Measurements from ENCODE around the gene SLC25A18. TPM values are rescaled to one million over a fixed set of nuclear protein-coding genes. Genes with fewer than 3 reads are reported as not detected.
A peak's percentile ranks its signal among the peaks of the same experiment; 100 is the strongest.
"Not testable (repeated sequence)": the region's sequence is repeated elsewhere in the genome, so short reads cannot be mapped to it uniquely, and the experiment has no call there.

The SLC25A18 gene
- 0.15 and 0.35 TPM in 2 replicates for total RNA-seq (2022)
- Bru-seq, nascent RNA, result percentile 7 among the genes with signal in this experiment
- BruChase-seq, experiment 1, labeled RNA remaining after a 6-hour chase, result percentile 13 among the genes with signal in this experiment
- BruChase-seq, experiment 2, labeled RNA remaining after a 2-hour chase, result percentile 4 among the genes with signal in this experiment
- long read RNA-seq, partial matches to known transcripts, result 1 of 3 reads
- long read RNA-seq, other reads (novel, unspliced or antisense), result 2 of 3 reads

- intact Hi-C loops (cut with micrococcal nuclease), result no loop called here
- ChIA-PET POLR2A (interaction anchor here (0.6 to 1.2 kb wide), 3 partner anchors 8 to 465 kb away, joined by 3 to 4 read pairs (median 4); no protein-coding TSS in a partner anchor), CTCF (interaction anchor here (0.6 to 1.4 kb wide), 3 partner anchors 9 to 178 kb away, joined by 3 to 4 read pairs (median 3); no protein-coding TSS in a partner anchor)
- H3K9me3 Mint-ChIP-seq (ENCODE audit: unreplicated experiment), result no peaks in the 10 kb centered on the region
- H3K27ac Mint-ChIP-seq (ENCODE audit: low read depth, unreplicated experiment), result no peak within 1 kb of the TSS
- no peaks in the 10 kb centered on the region for H3K36me3 Mint-ChIP-seq (ENCODE audit: insufficient read depth, unreplicated experiment)
- H3K27me3 Mint-ChIP-seq (ENCODE audit: insufficient read depth, unreplicated experiment), result no peaks in the 10 kb centered on the region
- TF ChIP-seq CTCF (IDR thresholded peaks at IDR 0.05; ENCODE audit: unreplicated experiment), result no peak
- no TSS peak for BruUV-seq (replicated peaks)
- DNase-seq (ENCODE audit: unreplicated experiment), result no peak
- no peak within 1 kb of the TSS for H3K4me3 Mint-ChIP-seq (ENCODE audit: unreplicated experiment)
- peaks cover 11% of the 10 kb centered on the region for H3K4me1 Mint-ChIP-seq (ENCODE audit: insufficient read depth, unreplicated experiment)
Observed at GRCh38 chr22:17562906-17563870, at the start of gene SLC25A18. TSS of gene SLC25A18 (plus strand) at chr22:17563498. CDS start at chr22:17579945, 16,447 bp downstream.

GRCh38 chr22:17513612-17514011, 49.7 kb upstream of the SLC25A18 start:
- DNase-seq (ENCODE audit: unreplicated experiment), result no peak
- ChIA-PET CTCF (interaction anchor here (0.9 to 1.2 kb wide), 2 partner anchors 12 to 342 kb away, joined by 3 read pairs; no protein-coding TSS in a partner anchor), POLR2A (interaction anchor here (0.6 kb wide), 1 partner anchor 125 kb away, joined by 3 read pairs; no protein-coding TSS in a partner anchor)
- intact Hi-C loops (cut with micrococcal nuclease), result no loop called here
- Mint-ChIP-seq H3K9me3 (ENCODE audit: unreplicated experiment) (no peaks in the 10 kb centered on the region), H3K4me3 (ENCODE audit: unreplicated experiment) (no peak overlapping the region), H3K27me3 (ENCODE audit: insufficient read depth, unreplicated experiment) (peaks cover 58% of the 10 kb centered on the region), H3K27ac (ENCODE audit: low read depth, unreplicated experiment) (no peak overlapping the region), H3K36me3 (ENCODE audit: insufficient read depth, unreplicated experiment) (no peaks in the 10 kb centered on the region), H3K4me1 (ENCODE audit: insufficient read depth, unreplicated experiment) (peaks cover 5% of the 10 kb centered on the region)
- no TSS peak for BruUV-seq (replicated peaks)
- no peak for TF ChIP-seq CTCF (IDR thresholded peaks at IDR 0.05; ENCODE audit: unreplicated experiment)

GRCh38 chr22:17514084-17514483, 49.2 kb upstream of the SLC25A18 start:
- Mint-ChIP-seq H3K27ac (ENCODE audit: low read depth, unreplicated experiment) (no peak overlapping the region), H3K4me1 (ENCODE audit: insufficient read depth, unreplicated experiment) (peaks cover 5% of the 10 kb centered on the region), H3K27me3 (ENCODE audit: insufficient read depth, unreplicated experiment) (peaks cover 54% of the 10 kb centered on the region), H3K36me3 (ENCODE audit: insufficient read depth, unreplicated experiment) (no peaks in the 10 kb centered on the region), H3K9me3 (ENCODE audit: unreplicated experiment) (no peaks in the 10 kb centered on the region), H3K4me3 (ENCODE audit: unreplicated experiment) (no peak overlapping the region)
- TF ChIP-seq CTCF (IDR thresholded peaks at IDR 0.05; ENCODE audit: unreplicated experiment), result no peak
- CTCF ChIA-PET, result interaction anchor here (0.7 to 1.2 kb wide), 4 partner anchors 13 to 343 kb away, joined by 3 read pairs; no protein-coding TSS in a partner anchor
- intact Hi-C loops (cut with micrococcal nuclease), result no loop called here
- no TSS peak for BruUV-seq (replicated peaks)
- POLR2A ChIA-PET, result interaction anchor here (0.6 kb wide), 1 partner anchor 125 kb away, joined by 3 read pairs; no protein-coding TSS in a partner anchor
- no peak for DNase-seq (ENCODE audit: unreplicated experiment)

- no peak for TF ChIP-seq CTCF (IDR thresholded peaks at IDR 0.05; ENCODE audit: unreplicated experiment)
- peaks cover 5% of the 10 kb centered on the region for H3K4me1 Mint-ChIP-seq (ENCODE audit: insufficient read depth, unreplicated experiment)
- no peak overlapping the region for H3K4me3 Mint-ChIP-seq (ENCODE audit: unreplicated experiment)
- peaks cover 12% of the 10 kb centered on the region for H3K27me3 Mint-ChIP-seq (ENCODE audit: insufficient read depth, unreplicated experiment)
- ChIA-PET CTCF (interaction anchor here (0.6 to 1.0 kb wide), 2 partner anchors 17 to 269 kb away, joined by 3 read pairs; no protein-coding TSS in a partner anchor), POLR2A (no interaction called here)
- intact Hi-C loops (cut with micrococcal nuclease), result no loop called here
- H3K36me3 Mint-ChIP-seq (ENCODE audit: insufficient read depth, unreplicated experiment), result no peaks in the 10 kb centered on the region
- no peak overlapping the region for H3K27ac Mint-ChIP-seq (ENCODE audit: low read depth, unreplicated experiment)
- no TSS peak for BruUV-seq (replicated peaks)
- DNase-seq (ENCODE audit: unreplicated experiment), result no peak
- H3K9me3 Mint-ChIP-seq (ENCODE audit: unreplicated experiment), result no peaks in the 10 kb centered on the region
Observed at GRCh38 chr22:17518406-17518805, 44.9 kb upstream of the SLC25A18 start.

- CTCF ChIA-PET; H3K36me3 Mint-ChIP-seq (ENCODE audit: insufficient read depth, unreplicated experiment); DNase-seq (ENCODE audit: unreplicated experiment); H3K4me1 Mint-ChIP-seq (ENCODE audit: insufficient read depth, unreplicated experiment); H3K4me3 Mint-ChIP-seq (ENCODE audit: unreplicated experiment); BruUV-seq (replicated peaks); POLR2A ChIA-PET; H3K9me3 Mint-ChIP-seq (ENCODE audit: unreplicated experiment); H3K27me3 Mint-ChIP-seq (ENCODE audit: insufficient read depth, unreplicated experiment); H3K27ac Mint-ChIP-seq (ENCODE audit: low read depth, unreplicated experiment); intact Hi-C loops (cut with micrococcal nuclease): not testable (repeated sequence)
Observed at GRCh38 chr22:17521971-17522370, 41.3 kb upstream of the SLC25A18 start.
